C1 segment of cervical spinal cord (tissue), 14 donors: ENCODE data around the gene SNRNP200.

Source experiments
- DNase-seq, 14 donors: peaks; one replicate each; lab custom pipeline; 2025; lab: John Stamatoyannopoulos, UW

The SNRNP200 gene

GRCh38 chr2:96305091-96305978, at the start of gene SNRNP200:
Gene SNRNP200 (minus strand): TSS chr2:96305546. CDS start chr2:96305437, 109 bp downstream.
- peak; percentile 16 to 91 (median 79) for DNase-seq

- DNase-seq: no peak
These were observed 49.1 kb upstream of the SNRNP200 start for GRCh38 chr2:96354492-96354891.

- no peak for DNase-seq
These were observed 48.3 kb upstream of the SNRNP200 start for GRCh38 chr2:96353606-96354101.

GRCh38 chr2:96353032-96353561, 47.8 kb upstream of the SNRNP200 start:
- peak in 1 of 14 donors; percentile 2 for DNase-seq

- DNase-seq: no peak
These were observed 42.0 kb upstream of the SNRNP200 start for GRCh38 chr2:96347395-96347794.

- no peak for DNase-seq
These were observed 40.6 kb upstream of the SNRNP200 start for GRCh38 chr2:96345868-96346462.

GRCh38 chr2:96345438-96345837, 40.1 kb upstream of the SNRNP200 start:
- DNase-seq: no peak

GRCh38 chr2:96344011-96344410, 38.7 kb upstream of the SNRNP200 start:
- DNase-seq: peak in 1 of 14 donors; percentile 9

- DNase-seq: no peak
These were observed 36.7 kb upstream of the SNRNP200 start for GRCh38 chr2:96342085-96342484.

- DNase-seq: no peak
These were observed 36.3 kb upstream of the SNRNP200 start for GRCh38 chr2:96341641-96342040.

- DNase-seq: no peak
These were observed 35.4 kb upstream of the SNRNP200 start for GRCh38 chr2:96340493-96341414.

GRCh38 chr2:96336873-96337272, 31.5 kb upstream of the SNRNP200 start:
- no peak for DNase-seq

- DNase-seq: no peak
These were observed 30.9 kb upstream of the SNRNP200 start for GRCh38 chr2:96336104-96336775.

GRCh38 chr2:96333708-96334107, 28.4 kb upstream of the SNRNP200 start:
- DNase-seq: no peak

- no peak for DNase-seq
These were observed 25.1 kb upstream of the SNRNP200 start for GRCh38 chr2:96330407-96330806.

GRCh38 chr2:96329874-96330273, 24.5 kb upstream of the SNRNP200 start:
- no peak for DNase-seq

- DNase-seq: no peak
These were observed 24.1 kb upstream of the SNRNP200 start for GRCh38 chr2:96329456-96329855.

- DNase-seq: peak in 1 of 14 donors; percentile 4
These were observed 21.9 kb upstream of the SNRNP200 start for GRCh38 chr2:96326990-96327820.

GRCh38 chr2:96326564-96326963, 21.2 kb upstream of the SNRNP200 start:
- DNase-seq: no peak

GRCh38 chr2:96325884-96326255, 20.5 kb upstream of the SNRNP200 start:
- DNase-seq: peak in 1 of 14 donors; percentile 45
